Measurements from ENCODE around the gene SAG. TPM values are rescaled to one million over a fixed set of nuclear protein-coding genes. Genes with fewer than 3 reads are reported as not detected.

Gene SAG
- total and polyA plus RNA-seq, 2 of the 13 experiments (the other 11 are each of a cell fraction or from before 2014, with no cell fraction given) = not detected

GRCh38 chr2:233395687-233396086, 88.1 kb downstream of the SAG start:
- Histone ChIP-seq H3K36me3 (replicated peaks in 1 of 2; ENCODE audit: control insufficient read depth in 1 of 2, insufficient read depth in 2 of 2, low read length in 2 of 2) (peaks cover 6 to 36% of the 10 kb centered on the region in 2 experiments), H3K79me2 (ENCODE audit: insufficient read depth, low read length) (peaks cover 3% of the 10 kb centered on the region), H3K27me3 (ENCODE audit: control insufficient read depth in 1 of 2, insufficient read depth in 2 of 2, low read length in 2 of 2) (no peaks in the 10 kb centered on the region), H3K9me3 (ENCODE audit: low read length) (no peaks in the 10 kb centered on the region), H3K27ac (ENCODE audit: extremely low read length, insufficient read depth, low read length) (no peak overlapping the region), H3K9ac (ENCODE audit: insufficient read depth, low read depth, low read length) (no peak overlapping the region), H3K4me3 (replicated peaks in 1 of 3; ENCODE audit: insufficient read depth in 1 of 3, low read depth in 2 of 3, low read length in 3 of 3) (no peak overlapping the region), H4K20me1 (ENCODE audit: insufficient read depth, low read length) (no peaks in the 10 kb centered on the region), H3K4me1 (ENCODE audit: insufficient read depth, low read length) (no peaks in the 10 kb centered on the region; the same call in 1 of the 2 replicates), H3K4me2 (ENCODE audit: low read depth, low read length) (no peak overlapping the region), H2AFZ (ENCODE audit: low read length) (no peak overlapping the region)
- 97% methylated on average over 7 of the region's 7 CpGs for whole genome bisulfite sequencing (ENCODE audit: low lambda C conversion rate)
- ATAC-seq (no peak), FAIRE-seq (no peak), DNase-seq (ENCODE audit: low spot score) (no peak)
- intact Hi-C loops (cut with micrococcal nuclease; ENCODE audit: unreplicated experiment) = loop anchor here (5.0 kb wide), 1 partner anchor 742 kb away; no protein-coding TSS in a partner anchor
- POLR2A ChIA-PET = no interaction called here
- BruUV-seq (replicated peaks) = no TSS peak
- TF ChIP-seq ZNF746 (CRISPR knock-in tag; IDR thresholded peaks at IDR 0.05) (no peak), THAP8 (CRISPR knock-in tag; IDR thresholded peaks at IDR 0.05; ENCODE audit: borderline replicate concordance) (no peak), HNRNPK (IDR thresholded peaks at IDR 0.05; ENCODE audit: low read depth, low read length, poor library complexity, severe bottlenecking) (no peak)
- in situ Hi-C loops (cut with HindIII; ENCODE audit: extremely low pct_ligation_motif_present, low pct_unique_long_range_greater_than_20kb) = no loop called here
- CTCF ChIA-PET (ENCODE audit: low intra/inter-chr PET ratio, low total read pairs) = no interaction called here

Small RNA genes lying within 50 kb of the gene (small RNA-seq; reads per million reads assigned to genes)
- gene RF00019 (ENCODE audit: insufficient read depth in 2 of 3, insufficient read length in 3 of 3, low read depth in 2 of 3, low replicate concordance in 1 of 3) = 0 reads per million in 3 experiments
- gene SCARNA5 (ENCODE audit: insufficient read depth in 2 of 3, insufficient read length in 3 of 3, low read depth in 2 of 3, low replicate concordance in 1 of 3) = 15.3 to 90.9 (median 26.8) reads per million in 3 experiments
- 2.7 to 7.7 (median 3.3) reads per million in 3 experiments for gene SCARNA6 (ENCODE audit: insufficient read depth in 2 of 3, insufficient read length in 3 of 3, low read depth in 2 of 3, low replicate concordance in 1 of 3)

Other genes starting within 250 kb of the SAG start
- 17.7 and 18.0 TPM in 2 replicates for gene INPP5D, start 247.5 kb upstream of the SAG start, total RNA-seq (2016; rRNA removed; fragmentation: Illumina TruSeq; extraction: Trizol)
- gene INPP5D, start 247.5 kb upstream of the SAG start, polyA plus RNA-seq (2011; rRNA removed) = 16.1 and 16.7 TPM in 2 replicates
- 51.7 and 61.2 TPM in 2 replicates for gene ATG16L1, start 56.1 kb upstream of the SAG start, total RNA-seq (2016; rRNA removed; fragmentation: Illumina TruSeq; extraction: Trizol)
- 26.0 and 32.4 TPM in 2 replicates for gene ATG16L1, start 56.1 kb upstream of the SAG start, polyA plus RNA-seq (2011; rRNA removed)
- gene DGKD, start 46.7 kb downstream of the SAG start, total RNA-seq (2016; rRNA removed; fragmentation: Illumina TruSeq; extraction: Trizol) = 20.6 and 24.5 TPM in 2 replicates
- gene DGKD, start 46.7 kb downstream of the SAG start, polyA plus RNA-seq (2011; rRNA removed) = 33.2 and 40.3 TPM in 2 replicates